HepG2 (cell line): ENCODE data around the gene FXN. TPM values are rescaled to one million over a fixed set of nuclear protein-coding genes. Genes with fewer than 3 reads are reported as not detected.
A peak's percentile ranks its signal among the peaks of the same experiment; 100 is the strongest.

Experiments
- FOXC1 ChIP-seq: sonication (generic); formaldehyde crosslinking; IDR thresholded peaks from 2 replicates; pipeline ENCODE4 v1.8.0; 2022; ENCODE audit warnings: mild to moderate bottlenecking, missing genetic modification reagents, borderline replicate concordance
- GFI1 ChIP-seq: sonication (generic); formaldehyde crosslinking; IDR thresholded peaks from 2 replicates; pipeline ENCODE4 v1.5.0; 2020; ENCODE audit warnings: missing genetic modification reagents, mild to moderate bottlenecking, borderline replicate concordance
- MLXIP ChIP-seq: sonication (generic); formaldehyde crosslinking; IDR thresholded peaks from 2 replicates; pipeline ENCODE4 v1.9.0; 2021; ENCODE audit warnings: missing genetic modification reagents, borderline replicate concordance
- NFIB ChIP-seq: sonication (generic); formaldehyde crosslinking; IDR thresholded peaks from 2 replicates; pipeline ENCODE4 v1.9.0; 2021; ENCODE audit warnings: missing genetic modification reagents, mild to moderate bottlenecking, borderline replicate concordance
- SP140L ChIP-seq: sonication (generic); formaldehyde crosslinking; IDR thresholded peaks from 2 replicates; pipeline ENCODE4 v1.4.0; 2020; ENCODE audit warnings: missing genetic modification reagents, borderline replicate concordance
- THRA ChIP-seq: sonication (generic); formaldehyde crosslinking; IDR thresholded peaks from 2 replicates; pipeline ENCODE4 v1.4.0; 2020; ENCODE audit warnings: missing genetic modification reagents, borderline replicate concordance
- ZBTB8A ChIP-seq: sonication (generic); formaldehyde crosslinking; IDR thresholded peaks from 2 replicates; pipeline ENCODE4 v1.4.0; 2020; ENCODE audit warnings: mild to moderate bottlenecking, low read depth, missing genetic modification reagents, borderline replicate concordance
- ZNF615 ChIP-seq: sonication (generic); formaldehyde crosslinking; IDR thresholded peaks from 2 replicates; pipeline ENCODE4 v1.5.0; 2020; ENCODE audit warnings: mild to moderate bottlenecking, missing genetic modification reagents, borderline replicate concordance
- ZNF784 ChIP-seq: sonication (generic); formaldehyde crosslinking; IDR thresholded peaks from 2 replicates; pipeline ENCODE4 v1.5.1; 2020; ENCODE audit warnings: missing genetic modification reagents, mild to moderate bottlenecking, borderline replicate concordance
- polyA plus RNA-seq, 8 experiments: library from polyadenylated mRNA; depleted of rRNA in 3 of 8; stranded (reverse) in 7 of 8; unstranded in 1 of 8; fragments of >200 nt; fragmentation: Illumina TruSeq in 4 of 8; extraction: Trizol in 4 of 8; gene quantifications; 2 replicates each; pipeline versions ENCODE4 v1.2.1 to v1.2.3, GENCODE V29; 2011 to 2016; ENCODE audit warnings: low read depth in 4 of 8, missing spikeins in 1 of 8, mixed read lengths in 1 of 8; ENCODE audit not compliant: insufficient read depth in 1 of 8
- total RNA-seq, 5 experiments: library from RNA; depleted of rRNA; stranded (reverse); fragments of >200 nt; fragmentation: Illumina TruSeq; extraction: Trizol; gene quantifications; 2 replicates each; pipeline ENCODE4 v1.2.3, GENCODE V29; 2016; ENCODE audit warnings: low read depth in 1 of 5
- TF ChIP-seq, protein P1 (sequence below): sonication (generic); formaldehyde crosslinking; IDR thresholded peaks from 2 replicates; pipeline ENCODE4 v1.4.0; 2020; ENCODE audit warnings: missing genetic modification reagents
- TF ChIP-seq, protein P2 (sequence below): IDR thresholded peaks from 2 replicates; pipeline ENCODE4 v1.6.1; 2016; ENCODE audit warnings: missing genetic modification reagents, missing compliant biosample characterization
- TF ChIP-seq, protein P3 (sequence below): IDR thresholded peaks from 2 replicates; pipeline ENCODE4 v1.6.1; 2016; ENCODE audit warnings: low read depth, control low read depth
- TF ChIP-seq, protein P4 (sequence below): sonication (generic); formaldehyde crosslinking; IDR thresholded peaks from 2 replicates; pipeline ENCODE4 v1.4.0; 2020; ENCODE audit warnings: missing genetic modification reagents

FXN gene
- total and polyA plus RNA-seq, 2 of the 13 experiments (the other 11 are each of a cell fraction or from before 2014, with no cell fraction given), result 24.1 to 26.0 TPM

DNA sequence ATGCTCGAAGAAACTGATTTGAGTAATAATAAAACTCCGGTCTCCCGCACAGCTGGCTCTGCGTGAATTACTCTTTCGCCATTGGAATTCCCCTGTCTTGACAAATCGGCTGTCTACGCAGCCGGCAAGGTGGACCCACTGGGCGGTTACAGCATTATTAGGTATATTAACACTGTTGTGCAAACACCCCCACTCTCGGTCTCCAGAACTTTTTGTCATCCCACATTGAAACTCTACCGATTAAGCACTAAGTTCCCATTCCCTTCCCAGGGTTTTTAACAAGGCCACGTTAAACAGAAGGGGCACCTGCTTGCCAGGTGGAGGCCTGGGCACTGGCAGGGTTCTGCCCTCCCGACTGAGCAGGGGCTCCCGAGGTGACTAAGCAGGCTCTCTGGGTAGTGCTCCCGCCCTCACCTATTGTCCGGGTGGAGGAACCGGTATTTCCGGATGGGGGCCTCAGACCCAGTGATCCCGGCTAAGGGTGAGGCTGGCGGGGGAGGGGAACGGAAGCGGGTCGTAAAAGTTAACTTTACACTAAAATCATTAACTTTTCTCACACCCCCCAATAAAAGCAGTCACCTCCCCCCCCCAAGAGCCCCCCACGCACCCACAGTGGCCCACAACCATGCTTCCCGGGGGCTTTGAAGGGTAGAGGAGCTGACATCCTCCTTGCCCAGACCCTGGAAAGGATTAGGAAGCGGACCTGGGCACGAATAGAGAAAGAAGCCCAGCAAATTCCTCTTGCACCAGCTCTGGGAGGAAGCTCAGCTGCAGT is 85.0 kb downstream of the FXN start (continued):
- no peak for TF ChIP-seq ZBTB8A (CRISPR knock-in tag)
- no peak for TF ChIP-seq ZNF615 (CRISPR knock-in tag)
- TF ChIP-seq GFI1, result peak; percentile 51; the same call in 1 of the 2 replicates
- TF ChIP-seq ZNF784 (CRISPR knock-in tag), result no peak
- no peak for TF ChIP-seq FOXC1
- TF ChIP-seq, protein P1, sequence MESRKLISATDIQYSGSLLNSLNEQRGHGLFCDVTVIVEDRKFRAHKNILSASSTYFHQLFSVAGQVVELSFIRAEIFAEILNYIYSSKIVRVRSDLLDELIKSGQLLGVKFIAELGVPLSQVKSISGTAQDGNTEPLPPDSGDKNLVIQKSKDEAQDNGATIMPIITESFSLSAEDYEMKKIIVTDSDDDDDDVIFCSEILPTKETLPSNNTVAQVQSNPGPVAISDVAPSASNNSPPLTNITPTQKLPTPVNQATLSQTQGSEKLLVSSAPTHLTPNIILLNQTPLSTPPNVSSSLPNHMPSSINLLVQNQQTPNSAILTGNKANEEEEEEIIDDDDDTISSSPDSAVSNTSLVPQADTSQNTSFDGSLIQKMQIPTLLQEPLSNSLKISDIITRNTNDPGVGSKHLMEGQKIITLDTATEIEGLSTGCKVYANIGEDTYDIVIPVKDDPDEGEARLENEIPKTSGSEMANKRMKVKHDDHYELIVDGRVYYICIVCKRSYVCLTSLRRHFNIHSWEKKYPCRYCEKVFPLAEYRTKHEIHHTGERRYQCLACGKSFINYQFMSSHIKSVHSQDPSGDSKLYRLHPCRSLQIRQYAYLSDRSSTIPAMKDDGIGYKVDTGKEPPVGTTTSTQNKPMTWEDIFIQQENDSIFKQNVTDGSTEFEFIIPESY (CRISPR knock-in tag), result no peak
- TF ChIP-seq, protein P2, sequence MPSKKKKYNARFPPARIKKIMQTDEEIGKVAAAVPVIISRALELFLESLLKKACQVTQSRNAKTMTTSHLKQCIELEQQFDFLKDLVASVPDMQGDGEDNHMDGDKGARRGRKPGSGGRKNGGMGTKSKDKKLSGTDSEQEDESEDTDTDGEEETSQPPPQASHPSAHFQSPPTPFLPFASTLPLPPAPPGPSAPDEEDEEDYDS (CRISPR knock-in tag), result peak; percentile 73
- TF ChIP-seq NFIB (CRISPR knock-in tag), result no peak
- TF ChIP-seq, protein P3, sequence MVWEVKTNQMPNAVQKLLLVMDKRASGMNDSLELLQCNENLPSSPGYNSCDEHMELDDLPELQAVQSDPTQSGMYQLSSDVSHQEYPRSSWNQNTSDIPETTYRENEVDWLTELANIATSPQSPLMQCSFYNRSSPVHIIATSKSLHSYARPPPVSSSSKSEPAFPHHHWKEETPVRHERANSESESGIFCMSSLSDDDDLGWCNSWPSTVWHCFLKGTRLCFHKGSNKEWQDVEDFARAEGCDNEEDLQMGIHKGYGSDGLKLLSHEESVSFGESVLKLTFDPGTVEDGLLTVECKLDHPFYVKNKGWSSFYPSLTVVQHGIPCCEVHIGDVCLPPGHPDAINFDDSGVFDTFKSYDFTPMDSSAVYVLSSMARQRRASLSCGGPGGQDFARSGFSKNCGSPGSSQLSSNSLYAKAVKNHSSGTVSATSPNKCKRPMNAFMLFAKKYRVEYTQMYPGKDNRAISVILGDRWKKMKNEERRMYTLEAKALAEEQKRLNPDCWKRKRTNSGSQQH (CRISPR knock-in tag), result 0 out of 2 replicates have a peak, but pooled peaks have one; percentile 19
- TF ChIP-seq MLXIP, result no peak
- peak; percentile 64; the same call in 1 of the 2 replicates for TF ChIP-seq SP140L
- peak; percentile 67; the same call in 1 of the 2 replicates for TF ChIP-seq THRA (CRISPR knock-in tag)
- TF ChIP-seq, protein P4, sequence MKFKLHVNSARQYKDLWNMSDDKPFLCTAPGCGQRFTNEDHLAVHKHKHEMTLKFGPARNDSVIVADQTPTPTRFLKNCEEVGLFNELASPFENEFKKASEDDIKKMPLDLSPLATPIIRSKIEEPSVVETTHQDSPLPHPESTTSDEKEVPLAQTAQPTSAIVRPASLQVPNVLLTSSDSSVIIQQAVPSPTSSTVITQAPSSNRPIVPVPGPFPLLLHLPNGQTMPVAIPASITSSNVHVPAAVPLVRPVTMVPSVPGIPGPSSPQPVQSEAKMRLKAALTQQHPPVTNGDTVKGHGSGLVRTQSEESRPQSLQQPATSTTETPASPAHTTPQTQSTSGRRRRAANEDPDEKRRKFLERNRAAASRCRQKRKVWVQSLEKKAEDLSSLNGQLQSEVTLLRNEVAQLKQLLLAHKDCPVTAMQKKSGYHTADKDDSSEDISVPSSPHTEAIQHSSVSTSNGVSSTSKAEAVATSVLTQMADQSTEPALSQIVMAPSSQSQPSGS (CRISPR knock-in tag), result 0 out of 2 replicates have a peak, but pooled peaks have one; percentile 15
